CD4-positive, alpha-beta T cell (primary cell): ENCODE results near the gene ASCC2. TPM values are rescaled to one million over a fixed set of nuclear protein-coding genes. Genes with fewer than 3 reads are reported as not detected.
"Not testable (repeated sequence)": the region's sequence is repeated elsewhere in the genome, so short reads cannot be mapped to it uniquely, and the experiment has no call there.

Experiments used
- ATAC-seq: fragments of 200-7000 bp; cut with Tn5 transposase; one replicate; pipeline ENCODE4 v1.10.0; 2022; ENCODE audit warnings: mild to moderate bottlenecking; ENCODE audit not compliant: poor library complexity
- CTCF ChIA-PET: fragments of 350-600 bp; sonication (Branson Sonifier 250); formaldehyde crosslinking; loops from one replicate; lab custom pipeline; 2021; ENCODE audit warnings: antibody characterized with exemption, inconsistent platforms; lab: Charles Lee
- POLR2A ChIA-PET: fragments of 350-600 bp; sonication (Branson Sonifier 250); formaldehyde crosslinking; loops from one replicate; lab custom pipeline; 2021; ENCODE audit warnings: antibody characterized with exemption, inconsistent platforms; lab: Charles Lee
- DNase-seq, 14 experiments: peaks; one replicate each; pipeline ENCODE4 v3.0.0-alpha.2; 2013 to 2020; ENCODE audit warnings: mixed read lengths in 2 of 14
- H3K27ac ChIP-seq, 2 donors: one replicate each; pipeline versions ENCODE4 v1.5.1 to v1.7.0; 2013; ENCODE audit warnings: low read length in 2 of 2, low read depth in 1 of 2, mild to moderate bottlenecking in 1 of 2
- H3K27me3 ChIP-seq, 2 experiments: 1 replicate in 1 of 2; 2 replicates in 1 of 2; pipeline versions ENCODE4 v1.6.1 to v1.7.0; 2013; ENCODE audit warnings: low read length in 2 of 2, control low read depth in 1 of 2, mild to moderate bottlenecking in 1 of 2, moderate library complexity in 1 of 2; ENCODE audit not compliant: insufficient read depth in 2 of 2, control insufficient read depth in 1 of 2
- H3K36me3 ChIP-seq: one replicate; pipeline ENCODE4 v1.6.1; 2013; ENCODE audit warnings: low read length, control low read depth; ENCODE audit not compliant: insufficient read depth
- H3K4me1 ChIP-seq: one replicate; pipeline ENCODE4 v1.6.1; 2013; ENCODE audit warnings: low read length, control low read depth; ENCODE audit not compliant: insufficient read depth
- H3K4me3 ChIP-seq: one replicate; pipeline ENCODE4 v1.5.1; 2013; ENCODE audit warnings: mild to moderate bottlenecking, low read length, moderate library complexity
- H3K9me3 ChIP-seq, 2 experiments: 1 replicate in 1 of 2; 2 replicates in 1 of 2; pipeline versions ENCODE4 v1.6.1 to v1.7.0; 2013; ENCODE audit warnings: low read length in 2 of 2, mild to moderate bottlenecking in 2 of 2, control low read depth in 1 of 2, moderate library complexity in 1 of 2; ENCODE audit not compliant: control insufficient read depth in 1 of 2, insufficient read depth in 1 of 2
- H3K27ac Mint-ChIP-seq: one replicate; pipeline ENCODE4 v1.8.0; 2020; ENCODE audit warnings: mixed read lengths
- H3K27me3 Mint-ChIP-seq: one replicate; pipeline ENCODE4 v1.8.0; 2021; ENCODE audit warnings: mixed read lengths
- H3K36me3 Mint-ChIP-seq: one replicate; pipeline ENCODE4 v1.8.0; 2021; ENCODE audit warnings: low read depth, mixed read lengths
- H3K4me1 Mint-ChIP-seq: one replicate; pipeline ENCODE4 v1.8.0; 2021; ENCODE audit warnings: low read depth, mixed read lengths
- H3K4me3 Mint-ChIP-seq: one replicate; pipeline ENCODE4 v1.8.0; 2020; ENCODE audit warnings: mild to moderate bottlenecking, mixed read lengths
- H3K9me3 Mint-ChIP-seq: one replicate; pipeline ENCODE4 v1.8.0; 2020; ENCODE audit warnings: mixed read lengths
- intact Hi-C, 2 experiments: fragments of 100-400 bp; cut with DNase I in 1 of 2; cut with micrococcal nuclease in 1 of 2; formaldehyde crosslinking; loops; one replicate each; pipeline versions ENCODE4 v1.15.1 to v1.9.0; 2023 to 2025; cut with DNase I, micrococcal nuclease
- total RNA-seq, 174 experiments: library from RNA in 2 of 174; stranded (reverse) in 2 of 174; gene quantifications; one replicate each; pipeline ENCODE4 v1.2.3 and lab custom pipeline; 2021 to 2026
- TF ChIP-seq, protein P1 (sequence below): fragments of 200-600 bp; IDR thresholded peaks from one replicate; pipeline ENCODE4 v1.8.0; 2022; ENCODE audit warnings: antibody characterized with exemption, mild to moderate bottlenecking

Gene ASCC2
- total RNA-seq, 2 experiments from 2014 or later = 67.1 to 68.3 TPM

DNA sequence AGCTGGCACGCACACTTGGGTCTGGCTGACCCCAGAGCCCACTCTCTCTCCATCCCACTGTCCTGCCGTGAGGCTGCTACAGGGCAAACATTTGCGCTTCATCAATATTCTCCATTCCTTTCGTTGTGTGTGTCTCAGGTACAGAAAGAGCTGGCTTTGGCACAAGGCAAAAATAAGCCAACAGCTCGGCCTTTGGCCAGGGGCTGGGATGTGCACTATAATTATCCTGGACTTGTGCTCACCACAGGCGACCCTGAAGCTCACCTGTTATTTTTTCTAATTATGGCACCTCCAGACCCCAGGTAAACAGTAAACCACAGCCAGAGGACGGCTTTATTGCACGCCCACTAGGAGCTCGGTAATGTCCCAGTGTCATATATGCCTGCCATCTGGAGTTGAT lies 82.2 kb downstream of the ASCC2 start:
- H3K36me3 Mint-ChIP-seq = peaks cover 12% of the 10 kb centered on the region
- H3K4me1 Mint-ChIP-seq = peaks cover 5% of the 10 kb centered on the region

DNA sequence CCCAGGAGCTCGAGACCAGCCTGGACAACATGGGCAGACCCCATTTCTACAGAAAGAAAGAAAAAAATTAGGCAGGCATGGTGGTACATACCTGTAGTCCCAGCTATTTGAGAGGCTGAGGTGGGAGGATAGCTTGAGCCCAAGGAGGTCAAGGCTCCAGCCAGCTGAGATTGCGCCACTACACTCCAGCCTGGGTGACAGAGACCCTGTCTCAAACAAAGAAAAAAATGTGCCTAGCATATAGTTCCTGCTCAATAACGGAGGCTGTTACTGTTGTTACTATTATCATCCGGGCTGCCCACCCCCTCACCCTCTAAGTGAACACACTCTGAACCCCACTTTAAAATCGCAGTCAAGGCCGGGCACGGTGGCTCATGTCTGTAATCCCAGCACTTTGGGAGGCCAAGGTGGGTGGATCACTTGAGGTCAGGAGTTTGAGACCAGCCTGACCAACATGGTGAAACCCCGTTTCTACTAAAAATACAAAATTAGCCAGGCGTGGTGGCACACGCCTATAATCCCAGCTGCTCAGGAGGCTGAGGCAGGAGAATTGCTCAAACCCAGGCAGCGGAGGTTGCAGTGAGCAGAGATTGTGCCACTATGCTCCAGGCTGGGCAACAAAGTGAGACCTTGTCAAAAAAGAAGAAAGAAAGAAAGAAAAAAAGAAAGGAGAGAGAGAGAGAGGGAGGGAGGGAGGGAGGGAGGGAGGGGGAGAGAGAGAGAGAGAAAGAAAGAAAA lies 83.2 kb downstream of the ASCC2 start:
- H3K27ac ChIP-seq, H3K4me3 ChIP-seq, H3K27me3 Mint-ChIP-seq, H3K36me3 ChIP-seq, H3K9me3 Mint-ChIP-seq, H3K27me3 ChIP-seq, ATAC-seq, H3K9me3 ChIP-seq, intact Hi-C loops, H3K4me3 Mint-ChIP-seq, DNase-seq, CTCF ChIA-PET, H3K27ac Mint-ChIP-seq: not testable (repeated sequence)
- peaks cover 16% of the 10 kb centered on the region for H3K36me3 Mint-ChIP-seq
- peaks cover 14% of the 10 kb centered on the region for H3K4me1 Mint-ChIP-seq
- peaks cover 18% of the 10 kb centered on the region for H3K4me1 ChIP-seq
- POLR2A ChIA-PET = interaction anchor here (0.6 kb wide), 1 partner anchor 510 kb away, joined by 3 read pairs; no protein-coding TSS in a partner anchor

More for the DNA sequence above, 82.2 kb downstream of the ASCC2 start:
- Histone ChIP-seq H3K27me3 (no peaks in the 10 kb centered on the region), H3K9me3 (no peaks in the 10 kb centered on the region), H3K36me3 (no peaks in the 10 kb centered on the region), H3K27ac (no peak overlapping the region), H3K4me1 (peaks cover 11% of the 10 kb centered on the region), H3K4me3 (no peak overlapping the region)
- Mint-ChIP-seq H3K4me3 (no peak overlapping the region), H3K27me3 (no peaks in the 10 kb centered on the region), H3K27ac (no peak overlapping the region), H3K9me3 (no peaks in the 10 kb centered on the region)
- ChIA-PET CTCF (no interaction called here), POLR2A (no interaction called here)
- intact Hi-C loops = no loop called here
- ATAC-seq (no peak), DNase-seq (no peak)
- TF ChIP-seq, protein P1, sequence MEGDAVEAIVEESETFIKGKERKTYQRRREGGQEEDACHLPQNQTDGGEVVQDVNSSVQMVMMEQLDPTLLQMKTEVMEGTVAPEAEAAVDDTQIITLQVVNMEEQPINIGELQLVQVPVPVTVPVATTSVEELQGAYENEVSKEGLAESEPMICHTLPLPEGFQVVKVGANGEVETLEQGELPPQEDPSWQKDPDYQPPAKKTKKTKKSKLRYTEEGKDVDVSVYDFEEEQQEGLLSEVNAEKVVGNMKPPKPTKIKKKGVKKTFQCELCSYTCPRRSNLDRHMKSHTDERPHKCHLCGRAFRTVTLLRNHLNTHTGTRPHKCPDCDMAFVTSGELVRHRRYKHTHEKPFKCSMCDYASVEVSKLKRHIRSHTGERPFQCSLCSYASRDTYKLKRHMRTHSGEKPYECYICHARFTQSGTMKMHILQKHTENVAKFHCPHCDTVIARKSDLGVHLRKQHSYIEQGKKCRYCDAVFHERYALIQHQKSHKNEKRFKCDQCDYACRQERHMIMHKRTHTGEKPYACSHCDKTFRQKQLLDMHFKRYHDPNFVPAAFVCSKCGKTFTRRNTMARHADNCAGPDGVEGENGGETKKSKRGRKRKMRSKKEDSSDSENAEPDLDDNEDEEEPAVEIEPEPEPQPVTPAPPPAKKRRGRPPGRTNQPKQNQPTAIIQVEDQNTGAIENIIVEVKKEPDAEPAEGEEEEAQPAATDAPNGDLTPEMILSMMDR = no peak

DNA sequence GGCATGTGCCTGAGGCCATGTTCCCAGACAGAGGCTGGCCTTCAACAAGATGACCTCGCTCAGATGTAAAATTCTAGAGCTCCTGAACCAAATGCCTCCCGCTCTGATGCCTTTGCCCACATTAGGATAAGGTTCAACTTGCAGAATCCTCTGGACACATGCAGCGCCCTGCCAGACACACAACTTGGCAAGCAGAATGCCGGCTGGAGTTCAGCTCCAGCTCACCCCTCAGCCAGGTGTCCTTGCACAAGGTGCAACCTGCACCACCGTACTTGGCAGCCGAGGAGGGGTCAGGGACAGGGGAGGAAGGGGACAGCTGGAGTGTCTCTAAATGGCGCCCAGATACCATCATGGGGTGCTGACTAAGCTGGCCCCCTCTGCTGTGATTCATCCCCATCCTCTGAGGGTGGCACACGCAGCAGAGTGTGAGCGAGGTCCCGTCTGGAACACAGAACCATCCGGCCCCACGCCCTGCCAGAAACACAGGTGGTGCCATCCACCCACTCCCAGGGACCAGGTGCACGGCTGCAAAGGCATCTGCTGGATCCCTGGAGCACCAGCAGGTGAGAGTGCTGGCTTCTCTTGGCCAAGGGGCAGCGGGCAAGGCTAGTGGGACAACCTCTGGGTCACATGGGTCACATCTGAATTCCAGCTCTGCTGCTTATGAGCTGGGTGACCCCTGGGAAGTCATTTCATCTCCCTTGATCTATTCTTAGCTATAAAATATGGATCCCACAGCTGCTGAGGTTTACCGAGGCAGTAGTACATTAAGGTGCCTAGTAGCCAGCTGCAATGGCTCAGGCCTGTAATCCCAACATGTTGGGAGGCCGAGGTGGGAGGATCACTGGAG lies 84.0 kb downstream of the ASCC2 start:
- ChIA-PET POLR2A (interaction anchor here (0.6 kb wide), 1 partner anchor 511 kb away, joined by 3 read pairs; no protein-coding TSS in a partner anchor), CTCF (no interaction called here)
- Mint-ChIP-seq H3K4me3 (no peak overlapping the region), H3K4me1 (peaks cover 14% of the 10 kb centered on the region), H3K9me3 (no peaks in the 10 kb centered on the region), H3K27ac (no peak overlapping the region), H3K36me3 (peaks cover 22% of the 10 kb centered on the region), H3K27me3 (no peaks in the 10 kb centered on the region)
- DNase-seq = no peak
- TF ChIP-seq, protein P1 = no peak
- H3K4me3 ChIP-seq = no peak overlapping the region
- ATAC-seq = no peak
- no peaks in the 10 kb centered on the region for H3K9me3 ChIP-seq
- no peak overlapping the region for H3K27ac ChIP-seq
- no peaks in the 10 kb centered on the region for H3K27me3 ChIP-seq
- intact Hi-C loops = no loop called here
- H3K36me3 ChIP-seq = no peaks in the 10 kb centered on the region
- peaks cover 18% of the 10 kb centered on the region for H3K4me1 ChIP-seq
